Measurements from ENCODE around the gene RNF121.

The RNF121 gene

GRCh38 chr11:71990701-71991100 lies 61.9 kb downstream of the RNF121 start:
- no peak for DNase-seq (ENCODE audit: low spot score)

GRCh38 chr11:71991494-71991893 lies 62.6 kb downstream of the RNF121 start:
- peak; percentile 41 for DNase-seq (ENCODE audit: low spot score)

GRCh38 chr11:71992136-71992730 lies 63.4 kb downstream of the RNF121 start:
- DNase-seq (ENCODE audit: low spot score): no peak

GRCh38 chr11:71994786-71995185 lies 65.9 kb downstream of the RNF121 start:
- DNase-seq (ENCODE audit: low spot score): no peak

- no peak for DNase-seq (ENCODE audit: low spot score)
Observed at GRCh38 chr11:71995726-71996291, 67.0 kb downstream of the RNF121 start.

- DNase-seq (ENCODE audit: low spot score): no peak
Observed at GRCh38 chr11:71996517-71996916, 67.7 kb downstream of the RNF121 start.

- DNase-seq (ENCODE audit: low spot score): no peak
Observed at GRCh38 chr11:71996946-71997345, 68.1 kb downstream of the RNF121 start.

GRCh38 chr11:71997594-71997993 lies 68.7 kb downstream of the RNF121 start:
- no peak for DNase-seq (ENCODE audit: low spot score)

GRCh38 chr11:71998061-71998460 lies 69.2 kb downstream of the RNF121 start:
- no peak for DNase-seq (ENCODE audit: low spot score)

- peak; percentile 66 for DNase-seq (ENCODE audit: low spot score)
Observed at GRCh38 chr11:71998649-71999310, 69.9 kb downstream of the RNF121 start, which contains the start of gene IL18BP. TSS of gene IL18BP (plus strand) at chr11:71998909. CDS start at chr11:71999985, 1,076 bp downstream.

- no peak for DNase-seq (ENCODE audit: low spot score)
Observed at GRCh38 chr11:71999362-71999761, 70.5 kb downstream of the RNF121 start.

- DNase-seq (ENCODE audit: low spot score): no peak
Observed at GRCh38 chr11:71999798-72000197, 71.0 kb downstream of the RNF121 start.

GRCh38 chr11:72000202-72000867 lies 71.5 kb downstream of the RNF121 start:
- no peak for DNase-seq (ENCODE audit: low spot score)

GRCh38 chr11:72001285-72001684 lies 72.4 kb downstream of the RNF121 start:
- no peak for DNase-seq (ENCODE audit: low spot score)

GRCh38 chr11:72001834-72002591 lies 73.2 kb downstream of the RNF121 start:
- DNase-seq (ENCODE audit: low spot score): no peak

GRCh38 chr11:72002841-72003775 lies 74.3 kb downstream of the RNF121 start:
- DNase-seq (ENCODE audit: low spot score): no peak

- no peak for DNase-seq (ENCODE audit: low spot score)
Observed at GRCh38 chr11:72003776-72004171, 74.9 kb downstream of the RNF121 start.

- DNase-seq (ENCODE audit: low spot score): no peak
Observed at GRCh38 chr11:72004515-72005346, 75.9 kb downstream of the RNF121 start.

- DNase-seq (ENCODE audit: low spot score): no peak
Observed at GRCh38 chr11:72005347-72006260, 76.8 kb downstream of the RNF121 start.
